GM06990 (cell line): ENCODE results near the gene TDRD1.

Source experiments
- DNase-seq: peaks from one replicate; pipeline ENCODE4 v3.0.0-alpha.2; 2011; ENCODE audit not compliant: insufficient read length; ENCODE audit errors: extremely low read depth
- H3K27me3 ChIP-seq: replicated peaks from 2 replicates; pipeline ENCODE4 v1.6.0; 2011; ENCODE audit warnings: low read length; ENCODE audit not compliant: control insufficient read depth, insufficient read depth
- H3K36me3 ChIP-seq: 2 replicates; pipeline ENCODE4 v1.5.1; 2011; ENCODE audit warnings: low read length; ENCODE audit not compliant: control insufficient read depth, insufficient read depth
- H3K4me3 ChIP-seq: replicated peaks from 2 replicates; pipeline ENCODE4 v1.5.1; 2011; ENCODE audit warnings: low read depth, mild to moderate bottlenecking, control low read depth, low read length
- TF ChIP-seq, protein P1 (sequence below): IDR thresholded peaks from 2 replicates; pipeline ENCODE4 v1.5.1; 2011; ENCODE audit warnings: low read length, control low read depth, mild to moderate bottlenecking, inconsistent platforms; ENCODE audit not compliant: insufficient read depth, poor library complexity, severe bottlenecking

Gene TDRD1

DNA sequence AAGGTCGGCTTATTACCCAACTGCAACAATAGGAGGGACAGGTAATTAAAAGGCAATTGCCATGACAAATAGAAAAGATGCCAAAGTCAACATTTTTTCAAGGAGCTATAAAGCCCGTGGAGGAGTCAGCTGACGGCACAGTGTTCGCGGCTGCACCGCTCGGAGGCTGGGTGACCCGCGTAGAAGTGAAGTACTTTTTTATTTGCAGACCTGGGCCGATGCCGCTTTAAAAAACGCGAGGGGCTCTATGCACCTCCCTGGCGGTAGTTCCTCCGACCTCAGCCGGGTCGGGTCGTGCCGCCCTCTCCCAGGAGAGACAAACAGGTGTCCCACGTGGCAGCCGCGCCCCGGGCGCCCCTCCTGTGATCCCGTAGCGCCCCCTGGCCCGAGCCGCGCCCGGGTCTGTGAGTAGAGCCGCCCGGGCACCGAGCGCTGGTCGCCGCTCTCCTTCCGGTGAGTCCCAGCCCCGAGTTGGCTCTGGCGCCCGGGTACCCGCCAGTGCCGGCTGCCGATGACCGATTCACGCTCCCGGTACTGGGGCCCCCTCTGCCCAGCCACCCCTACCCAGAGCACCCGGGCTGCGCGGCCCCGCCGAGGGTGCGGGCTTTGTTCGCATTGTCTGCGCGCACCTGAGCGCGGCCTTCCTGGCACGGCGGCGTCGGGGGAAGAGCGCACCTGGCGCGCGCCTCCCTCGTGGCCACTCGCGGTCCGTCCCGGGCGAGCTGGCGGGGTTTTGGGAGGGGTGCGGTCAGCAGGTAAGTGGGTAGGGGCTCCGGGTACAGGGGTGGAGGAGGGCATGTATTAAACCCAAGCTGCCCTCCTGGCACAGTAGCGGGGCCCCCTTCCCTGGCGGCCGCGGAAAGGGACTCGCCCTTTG lies 60.2 kb downstream of the TDRD1 start, which contains the start of gene VWA2:
Gene VWA2, plus strand, starts transcription at position 138 of the 877 bp plus-strand sequence. CDS start 9,460 bp downstream, outside the sequence.
- H3K4me3 ChIP-seq, result peak within 1 kb of the TSS; percentile 28
- peak; percentile 46 for DNase-seq
- peaks cover 3% of the 10 kb centered on the region for H3K27me3 ChIP-seq

DNA sequence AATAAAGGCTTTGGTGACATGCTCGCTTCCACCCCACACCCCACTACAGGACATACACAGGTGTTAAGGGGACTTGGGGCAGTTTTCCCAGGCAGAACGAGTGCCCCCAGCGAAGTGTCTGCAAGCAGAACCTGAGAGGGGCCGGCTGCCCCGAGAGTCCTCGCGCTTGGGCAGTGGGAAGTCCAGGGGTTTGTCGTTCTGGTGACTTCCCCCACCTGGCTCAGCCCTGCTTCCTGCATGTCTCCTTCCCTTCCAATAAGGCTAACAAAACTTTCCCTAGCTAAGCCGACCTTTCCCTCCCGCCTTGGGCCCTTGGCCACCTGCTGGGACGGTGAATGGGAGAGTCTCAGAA lies 60.8 kb downstream of the TDRD1 start:
- TF ChIP-seq, protein P1, sequence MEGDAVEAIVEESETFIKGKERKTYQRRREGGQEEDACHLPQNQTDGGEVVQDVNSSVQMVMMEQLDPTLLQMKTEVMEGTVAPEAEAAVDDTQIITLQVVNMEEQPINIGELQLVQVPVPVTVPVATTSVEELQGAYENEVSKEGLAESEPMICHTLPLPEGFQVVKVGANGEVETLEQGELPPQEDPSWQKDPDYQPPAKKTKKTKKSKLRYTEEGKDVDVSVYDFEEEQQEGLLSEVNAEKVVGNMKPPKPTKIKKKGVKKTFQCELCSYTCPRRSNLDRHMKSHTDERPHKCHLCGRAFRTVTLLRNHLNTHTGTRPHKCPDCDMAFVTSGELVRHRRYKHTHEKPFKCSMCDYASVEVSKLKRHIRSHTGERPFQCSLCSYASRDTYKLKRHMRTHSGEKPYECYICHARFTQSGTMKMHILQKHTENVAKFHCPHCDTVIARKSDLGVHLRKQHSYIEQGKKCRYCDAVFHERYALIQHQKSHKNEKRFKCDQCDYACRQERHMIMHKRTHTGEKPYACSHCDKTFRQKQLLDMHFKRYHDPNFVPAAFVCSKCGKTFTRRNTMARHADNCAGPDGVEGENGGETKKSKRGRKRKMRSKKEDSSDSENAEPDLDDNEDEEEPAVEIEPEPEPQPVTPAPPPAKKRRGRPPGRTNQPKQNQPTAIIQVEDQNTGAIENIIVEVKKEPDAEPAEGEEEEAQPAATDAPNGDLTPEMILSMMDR, result no peak
- H3K36me3 ChIP-seq, result no peaks in the 10 kb centered on the region
- peaks cover 1% of the 10 kb centered on the region for H3K27me3 ChIP-seq
- no peak overlapping the region for H3K4me3 ChIP-seq
- DNase-seq, result no peak

More for the DNA sequence above, 60.2 kb downstream of the TDRD1 start, which contains the start of gene VWA2:
- H3K36me3 ChIP-seq, result no peaks in the 10 kb centered on the region
- TF ChIP-seq, protein P1, result peak; percentile 45

DNA sequence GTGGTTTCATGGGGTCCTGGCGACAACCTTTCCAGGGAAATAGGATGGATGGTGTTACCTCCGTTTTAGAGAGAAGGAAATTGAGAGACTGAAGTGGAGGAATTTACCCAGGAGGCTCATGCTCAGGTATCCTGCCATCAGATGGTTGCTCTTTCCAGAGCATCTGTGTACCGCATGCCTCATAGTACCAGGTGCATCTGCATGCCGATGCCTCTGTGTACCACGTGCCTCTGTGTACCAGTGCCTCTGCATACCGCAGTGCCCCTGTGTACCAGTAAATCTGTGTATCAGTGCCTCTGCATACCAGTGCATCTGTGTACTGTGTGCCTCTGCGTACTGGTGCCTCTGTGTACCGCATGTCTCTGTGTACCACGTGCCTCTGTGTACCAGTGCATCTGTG lies 63.1 kb downstream of the TDRD1 start:
- Histone ChIP-seq H3K4me3 (no peak overlapping the region), H3K36me3 (no peaks in the 10 kb centered on the region), H3K27me3 (peaks cover 1% of the 10 kb centered on the region)
- TF ChIP-seq, protein P1, result no peak
- DNase-seq, result no peak

DNA sequence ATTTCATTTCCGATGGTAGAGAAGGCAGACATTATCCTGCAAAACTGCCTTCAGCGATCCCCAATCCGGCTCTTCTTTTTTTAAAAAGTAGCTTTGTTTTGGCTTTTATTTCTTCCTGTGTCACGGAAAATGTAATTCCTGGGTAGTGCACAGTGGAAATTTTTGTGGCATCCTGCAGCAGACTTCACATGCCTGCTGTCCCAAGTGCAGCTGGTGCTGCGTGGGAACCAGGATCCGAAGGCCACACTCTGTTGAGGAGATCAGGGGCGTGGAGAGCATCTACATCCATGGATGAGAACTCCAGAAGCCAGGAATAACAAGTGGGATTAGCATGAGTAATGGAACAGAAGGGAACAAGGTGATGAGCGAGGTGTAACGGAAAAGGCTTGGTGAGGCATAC lies 64.5 kb downstream of the TDRD1 start:
- DNase-seq, result no peak
- H3K27me3 ChIP-seq, result peaks cover 1% of the 10 kb centered on the region
- TF ChIP-seq, protein P1, result no peak

DNA sequence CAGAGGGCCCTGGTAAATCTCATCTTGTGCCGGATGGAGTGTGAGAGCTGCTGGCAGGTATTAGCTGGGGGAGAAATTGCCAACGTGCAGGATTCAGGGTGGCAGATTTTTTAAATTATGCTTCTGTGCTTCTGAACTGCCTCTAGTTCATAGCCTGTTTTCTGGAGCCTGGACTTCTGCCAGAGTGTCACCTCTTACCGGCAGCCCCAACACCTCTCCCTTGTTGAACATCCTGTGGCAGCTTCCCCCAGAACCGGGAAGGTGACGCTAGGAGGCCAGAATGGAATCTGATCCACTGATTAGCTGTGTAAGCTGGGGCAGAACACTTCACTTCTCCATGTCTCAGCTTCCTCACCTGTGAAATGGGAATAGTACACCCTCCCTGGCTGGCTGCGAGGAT lies 65.0 kb downstream of the TDRD1 start:
- H3K4me3 ChIP-seq, result no peak overlapping the region
- no peaks in the 10 kb centered on the region for H3K36me3 ChIP-seq
- H3K27me3 ChIP-seq, result peaks cover 1% of the 10 kb centered on the region
- no peak for DNase-seq
- TF ChIP-seq, protein P1, result no peak

More for the DNA sequence above, 64.5 kb downstream of the TDRD1 start:
- no peak overlapping the region for H3K4me3 ChIP-seq
- H3K36me3 ChIP-seq, result no peaks in the 10 kb centered on the region
